GM06990 (cell line): Measurements from ENCODE around the gene ADAMTS4.

ENCODE experiments used
- DNase-seq: peaks from one replicate; pipeline ENCODE4 v3.0.0-alpha.2; 2011; ENCODE audit not compliant: insufficient read length; ENCODE audit errors: extremely low read depth
- H3K27me3 ChIP-seq: replicated peaks from 2 replicates; pipeline ENCODE4 v1.6.0; 2011; ENCODE audit warnings: low read length; ENCODE audit not compliant: control insufficient read depth, insufficient read depth
- H3K36me3 ChIP-seq: 2 replicates; pipeline ENCODE4 v1.5.1; 2011; ENCODE audit warnings: low read length; ENCODE audit not compliant: control insufficient read depth, insufficient read depth
- H3K4me3 ChIP-seq: replicated peaks from 2 replicates; pipeline ENCODE4 v1.5.1; 2011; ENCODE audit warnings: low read depth, mild to moderate bottlenecking, control low read depth, low read length
- TF ChIP-seq, protein P1 (sequence below): IDR thresholded peaks from 2 replicates; pipeline ENCODE4 v1.5.1; 2011; ENCODE audit warnings: low read length, control low read depth, mild to moderate bottlenecking, inconsistent platforms; ENCODE audit not compliant: insufficient read depth, poor library complexity, severe bottlenecking

Gene ADAMTS4

GRCh38 chr1:161206411-161207140, 7.7 kb upstream of the ADAMTS4 start:
- no peak for DNase-seq
- no peak overlapping the region for H3K4me3 ChIP-seq
- TF ChIP-seq, protein P1, sequence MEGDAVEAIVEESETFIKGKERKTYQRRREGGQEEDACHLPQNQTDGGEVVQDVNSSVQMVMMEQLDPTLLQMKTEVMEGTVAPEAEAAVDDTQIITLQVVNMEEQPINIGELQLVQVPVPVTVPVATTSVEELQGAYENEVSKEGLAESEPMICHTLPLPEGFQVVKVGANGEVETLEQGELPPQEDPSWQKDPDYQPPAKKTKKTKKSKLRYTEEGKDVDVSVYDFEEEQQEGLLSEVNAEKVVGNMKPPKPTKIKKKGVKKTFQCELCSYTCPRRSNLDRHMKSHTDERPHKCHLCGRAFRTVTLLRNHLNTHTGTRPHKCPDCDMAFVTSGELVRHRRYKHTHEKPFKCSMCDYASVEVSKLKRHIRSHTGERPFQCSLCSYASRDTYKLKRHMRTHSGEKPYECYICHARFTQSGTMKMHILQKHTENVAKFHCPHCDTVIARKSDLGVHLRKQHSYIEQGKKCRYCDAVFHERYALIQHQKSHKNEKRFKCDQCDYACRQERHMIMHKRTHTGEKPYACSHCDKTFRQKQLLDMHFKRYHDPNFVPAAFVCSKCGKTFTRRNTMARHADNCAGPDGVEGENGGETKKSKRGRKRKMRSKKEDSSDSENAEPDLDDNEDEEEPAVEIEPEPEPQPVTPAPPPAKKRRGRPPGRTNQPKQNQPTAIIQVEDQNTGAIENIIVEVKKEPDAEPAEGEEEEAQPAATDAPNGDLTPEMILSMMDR, result no peak
- H3K27me3 ChIP-seq, result no peaks in the 10 kb centered on the region
- peaks cover 12% of the 10 kb centered on the region for H3K36me3 ChIP-seq

- DNase-seq, result peak; percentile 90
- Histone ChIP-seq H3K27me3 (no peaks in the 10 kb centered on the region), H3K36me3 (peaks cover under 1% of the 10 kb centered on the region), H3K4me3 (peak within 1 kb of the TSS; percentile 95)
- TF ChIP-seq, protein P1, result peak; percentile 45
Observed at GRCh38 chr1:161201836-161202712, 3.2 kb upstream of the ADAMTS4 start, which contains the start of gene NDUFS2. Gene NDUFS2 (plus strand): TSS chr1:161202367. CDS start chr1:161202386, 19 bp downstream.

DNA sequence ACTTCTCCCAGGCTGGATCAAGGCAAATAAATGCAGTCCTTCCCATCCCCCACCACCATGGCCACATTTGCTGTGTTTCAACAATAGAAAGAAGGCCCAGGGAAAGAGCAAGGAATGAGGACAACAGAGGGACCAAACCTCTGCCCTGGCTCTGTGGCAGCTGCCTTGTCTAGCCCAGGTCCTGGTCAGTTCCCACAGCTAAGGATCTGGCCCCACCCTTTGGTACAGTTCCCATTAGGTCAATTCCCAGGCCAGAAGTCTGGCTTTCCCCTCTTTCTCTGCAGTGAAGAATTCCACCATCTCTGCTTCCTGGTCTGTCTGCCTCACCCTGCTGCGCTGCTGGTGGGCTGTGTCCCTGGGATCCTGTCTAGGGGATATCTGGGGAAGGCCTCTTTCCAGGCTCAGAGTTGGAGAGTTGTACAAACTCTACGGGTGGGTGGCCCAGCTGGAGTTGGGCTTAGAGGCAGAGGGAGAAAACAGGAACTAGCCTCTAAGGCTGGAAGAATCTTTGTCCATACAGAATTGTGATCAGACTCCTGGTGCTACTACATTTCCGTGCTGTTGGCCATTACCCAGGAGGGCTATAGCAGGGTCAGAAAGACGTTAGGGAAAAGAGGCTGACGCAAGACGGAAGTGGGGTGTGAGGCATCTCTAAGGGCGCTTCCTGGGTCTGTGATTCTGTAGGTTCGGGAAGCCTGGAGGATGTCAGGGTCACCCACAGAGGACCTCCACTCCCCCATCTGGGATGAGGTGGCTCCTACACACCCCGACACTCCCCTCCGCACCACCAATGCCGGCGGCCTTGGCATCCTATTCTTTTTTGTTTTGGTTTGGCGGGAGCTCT, 2.4 kb upstream of the ADAMTS4 start:
- TF ChIP-seq, protein P1, result no peak
- Histone ChIP-seq H3K36me3 (no peaks in the 10 kb centered on the region; the same call in 1 of the 2 replicates), H3K27me3 (no peaks in the 10 kb centered on the region), H3K4me3 (no peak overlapping the region; the same call in 1 of the 2 replicates)
- no peak for DNase-seq

DNA sequence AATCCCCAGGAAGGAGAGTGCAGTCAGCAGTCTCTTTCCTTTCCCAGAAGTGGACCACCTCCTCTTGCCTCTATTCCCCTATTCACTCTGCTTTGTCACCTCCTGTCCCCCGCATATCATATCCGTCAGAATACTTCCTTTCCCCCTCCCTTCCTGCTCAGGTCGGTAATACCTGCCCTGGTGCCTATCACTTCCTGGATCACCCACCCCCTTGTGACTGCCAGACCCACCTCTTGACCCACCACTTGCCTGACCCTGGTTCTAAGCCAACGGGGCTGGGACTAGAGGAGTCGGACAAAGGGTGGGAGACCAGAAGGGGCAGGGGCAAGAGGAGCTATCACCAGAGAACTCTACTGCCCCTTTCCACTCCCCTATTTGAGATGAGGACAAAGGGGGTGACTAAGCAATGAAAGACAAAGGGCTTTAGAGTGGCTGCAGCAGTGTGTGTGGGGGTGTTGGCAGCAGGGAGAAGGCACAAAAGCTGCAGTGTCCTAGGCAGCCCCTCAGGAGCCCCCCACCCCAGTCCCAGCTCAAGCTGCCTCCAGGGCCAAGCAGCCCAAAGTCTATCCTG, 1.7 kb upstream of the ADAMTS4 start:
- no peak overlapping the region for H3K4me3 ChIP-seq
- TF ChIP-seq, protein P1, result no peak
- H3K36me3 ChIP-seq, result no peaks in the 10 kb centered on the region
- DNase-seq, result no peak
- no peaks in the 10 kb centered on the region for H3K27me3 ChIP-seq

DNA sequence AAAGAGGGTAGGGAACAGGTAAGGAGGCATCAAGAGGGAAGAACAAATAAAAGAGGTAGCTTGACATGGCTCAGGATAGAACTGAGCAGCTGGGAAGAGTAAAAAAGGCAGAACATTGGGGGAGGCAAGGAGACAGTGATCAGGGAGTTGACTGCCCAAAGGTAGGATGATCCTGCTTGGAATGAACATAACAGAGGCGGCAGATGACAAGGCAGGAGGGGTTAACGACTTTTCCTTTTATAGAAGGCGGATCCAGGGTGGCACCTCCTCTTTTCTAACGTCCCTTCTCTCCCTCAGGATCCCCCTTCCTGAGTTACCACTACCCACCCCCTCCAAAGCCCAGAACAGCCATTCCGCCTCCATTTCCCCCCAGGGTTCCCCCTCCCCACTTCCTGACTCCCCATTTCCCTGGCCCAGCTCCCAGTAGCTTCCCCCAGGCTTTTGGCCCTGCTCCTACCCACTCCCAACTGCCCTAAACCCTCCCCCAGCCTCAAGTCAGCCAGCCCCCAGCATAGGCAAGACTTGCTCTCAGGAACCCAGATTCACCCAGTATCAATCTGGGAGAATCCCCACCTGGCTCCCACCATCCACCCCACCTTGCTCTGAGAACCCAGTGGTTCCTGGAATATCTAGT, 769 bp upstream of the ADAMTS4 start:
- Histone ChIP-seq H3K27me3 (no peaks in the 10 kb centered on the region), H3K4me3 (no peak overlapping the region), H3K36me3 (no peaks in the 10 kb centered on the region)
- no peak for DNase-seq
- TF ChIP-seq, protein P1, result no peak
